H9 (cell line): ENCODE data around the gene ROR1. TPM values are rescaled to one million over a fixed set of nuclear protein-coding genes. Genes with fewer than 3 reads are reported as not detected.
A peak's percentile ranks its signal among the peaks of the same experiment; 100 is the strongest.

Experiments used
- DNase-seq: peaks from one replicate; pipeline ENCODE4 v3.0.0-alpha.2; 2017
- H2AFZ ChIP-seq: one replicate; pipeline ENCODE4 v1.6.1; 2013; ENCODE audit warnings: mild to moderate bottlenecking, low read length, control low read depth, moderate library complexity
- H2AK5ac ChIP-seq: 2 replicates; pipeline ENCODE4 v1.6.1; 2013; ENCODE audit warnings: low read length, control low read depth, mixed read lengths; ENCODE audit not compliant: insufficient read length
- H2BK120ac ChIP-seq: one replicate; pipeline ENCODE4 v1.6.1; 2013; ENCODE audit warnings: low read depth, mild to moderate bottlenecking, low read length, control low read depth, inconsistent platforms; ENCODE audit not compliant: poor library complexity, severe bottlenecking
- H2BK12ac ChIP-seq: 2 replicates; pipeline ENCODE4 v1.6.1; 2013; ENCODE audit warnings: low read length, control low read depth, mixed read lengths, low read depth; ENCODE audit not compliant: insufficient read length
- H2BK15ac ChIP-seq: 2 replicates; pipeline ENCODE4 v1.6.1; 2013; ENCODE audit warnings: low read depth, low read length, control low read depth
- H2BK20ac ChIP-seq: one replicate; pipeline ENCODE4 v1.6.1; 2013; ENCODE audit warnings: low read depth, mild to moderate bottlenecking, low read length, control low read depth, inconsistent platforms; ENCODE audit not compliant: poor library complexity, severe bottlenecking
- H2BK5ac ChIP-seq: 2 replicates; pipeline ENCODE4 v1.6.1; 2013; ENCODE audit warnings: low read length, control low read depth, mixed read lengths; ENCODE audit not compliant: insufficient read length
- H3K14ac ChIP-seq: 2 replicates; pipeline ENCODE4 v1.6.1; 2013; ENCODE audit warnings: low read length, control low read depth; ENCODE audit not compliant: insufficient read depth
- H3K18ac ChIP-seq: 2 replicates; pipeline ENCODE4 v1.6.1; 2013; ENCODE audit warnings: low read depth, mild to moderate bottlenecking, mixed read lengths, low read length, control low read depth; ENCODE audit not compliant: insufficient read length
- H3K23ac ChIP-seq: 2 replicates; pipeline ENCODE4 v1.6.1; 2013; ENCODE audit warnings: low read length, control low read depth, mixed read lengths, low read depth; ENCODE audit not compliant: insufficient read length
- H3K23me2 ChIP-seq: 2 replicates; pipeline ENCODE4 v1.6.1; 2013; ENCODE audit warnings: low read depth, mild to moderate bottlenecking, mixed read lengths, low read length, control low read depth; ENCODE audit not compliant: insufficient read length, poor library complexity, severe bottlenecking
- H3K27ac ChIP-seq: 2 replicates; pipeline ENCODE4 v1.5.1; 2013; ENCODE audit warnings: low read length, control low read depth, mixed read lengths, low read depth; ENCODE audit not compliant: insufficient read length
- H3K27me3 ChIP-seq: 2 replicates; pipeline ENCODE4 v1.6.1; 2013; ENCODE audit warnings: low read length, control low read depth, inconsistent platforms; ENCODE audit not compliant: insufficient read depth
- H3K4ac ChIP-seq: 2 replicates; pipeline ENCODE4 v1.6.1; 2013; ENCODE audit warnings: low read depth, mild to moderate bottlenecking, control low read depth, inconsistent platforms, low read length, moderate library complexity
- H3K4me1 ChIP-seq: 2 replicates; pipeline ENCODE4 v1.6.1; 2013; ENCODE audit warnings: low read length, control low read depth, inconsistent platforms; ENCODE audit not compliant: insufficient read depth
- H3K4me2 ChIP-seq: 2 replicates; pipeline ENCODE4 v1.6.1; 2013; ENCODE audit warnings: low read length, control low read depth, mixed read lengths; ENCODE audit not compliant: insufficient read length, insufficient read depth
- H3K56ac ChIP-seq: 2 replicates; pipeline ENCODE4 v1.6.1; 2013; ENCODE audit warnings: low read depth, mild to moderate bottlenecking, mixed read lengths, low read length, control low read depth; ENCODE audit not compliant: insufficient read length
- H3K79me1 ChIP-seq: 2 replicates; pipeline ENCODE4 v1.6.1; 2013; ENCODE audit warnings: low read depth, mild to moderate bottlenecking, moderate library complexity, low read length, control low read depth, inconsistent platforms; ENCODE audit not compliant: insufficient read depth, poor library complexity, severe bottlenecking
- H3K79me2 ChIP-seq: 2 replicates; pipeline ENCODE4 v1.6.1; 2013; ENCODE audit warnings: low read length, control low read depth, inconsistent platforms; ENCODE audit not compliant: insufficient read depth
- H3K9ac ChIP-seq: 2 replicates; pipeline ENCODE4 v1.6.1; 2013; ENCODE audit warnings: low read length, control low read depth, mixed read lengths; ENCODE audit not compliant: insufficient read length; ENCODE audit errors: extremely low read depth
- H3K9me3 ChIP-seq: one replicate; pipeline ENCODE4 v1.6.1; 2013; ENCODE audit warnings: low read depth, low read length, inconsistent platforms; ENCODE audit not compliant: control insufficient read depth
- H3T11ph ChIP-seq: one replicate; pipeline ENCODE4 v1.6.1; 2013; ENCODE audit warnings: mild to moderate bottlenecking, low read length, control low read depth, inconsistent platforms
- H4K20me1 ChIP-seq: one replicate; pipeline ENCODE4 v1.6.1; 2013; ENCODE audit not compliant: control insufficient read depth, insufficient read length, insufficient read depth
- H4K5ac ChIP-seq: 2 replicates; pipeline ENCODE4 v1.6.1; 2013; ENCODE audit warnings: low read depth, mild to moderate bottlenecking, mixed read lengths, low read length, control low read depth; ENCODE audit not compliant: insufficient read length
- H4K8ac ChIP-seq: replicated peaks from 2 replicates; pipeline ENCODE4 v1.6.1; 2013; ENCODE audit warnings: low read length, control low read depth, mixed read lengths, low read depth; ENCODE audit not compliant: insufficient read length
- H4K91ac ChIP-seq: 2 replicates; pipeline ENCODE4 v1.6.1; 2013; ENCODE audit warnings: low read depth, mild to moderate bottlenecking, moderate library complexity, mixed read lengths, low read length, control low read depth; ENCODE audit not compliant: insufficient read length
- H3K27ac Mint-ChIP-seq, 3 experiments: 2 replicates in 2 of 3; 3 replicates in 1 of 3; pipeline ENCODE4 v1.8.0; 2020 to 2021; ENCODE audit warnings: mixed read lengths in 3 of 3, mild to moderate bottlenecking in 1 of 3, moderate library complexity in 1 of 3
- H3K27me3 Mint-ChIP-seq: 2 replicates; pipeline ENCODE4 v1.8.0; 2021; ENCODE audit warnings: low read depth, mild to moderate bottlenecking, moderate library complexity, mixed read lengths
- H3K36me3 Mint-ChIP-seq, 3 experiments: 2 replicates in 2 of 3; 3 replicates in 1 of 3; pipeline ENCODE4 v1.8.0; 2020 to 2021; ENCODE audit warnings: low read depth in 3 of 3, mixed read lengths in 3 of 3; ENCODE audit not compliant: insufficient read depth in 1 of 3
- H3K4me1 Mint-ChIP-seq, 2 experiments: 2 replicates each; pipeline ENCODE4 v1.8.0; 2020; ENCODE audit warnings: mixed read lengths in 2 of 2
- H3K4me3 Mint-ChIP-seq, 2 experiments: 2 replicates in 1 of 2; 3 replicates in 1 of 2; pipeline ENCODE4 v1.8.0; 2020 to 2021; ENCODE audit warnings: mild to moderate bottlenecking in 2 of 2, mixed read lengths in 2 of 2, moderate library complexity in 1 of 2
- H3K9me3 Mint-ChIP-seq, 2 experiments: 2 replicates in 1 of 2; 3 replicates in 1 of 2; pipeline ENCODE4 v1.8.0; 2020; ENCODE audit warnings: mild to moderate bottlenecking in 2 of 2, mixed read lengths in 2 of 2, moderate library complexity in 1 of 2
- CTCF ChIP-seq: fragments of 200-600 bp; sonication (generic); conservative IDR thresholded peaks from 3 replicates; pipeline ENCODE4 v1.8.0; 2021; ENCODE audit warnings: antibody characterized with exemption, mild to moderate bottlenecking
- WGBS: extraction: QIAGEN DNeasy Blood & Tissue Kit; methylation state at CpG from one replicate; pipeline ENCODE4 v1.1.7; 2013; ENCODE audit warnings: missing lambda C conversion rate, low lambda C conversion rate, mixed read lengths; ENCODE audit not compliant: insufficient read length; ENCODE audit errors: extremely low coverage; 5-methylcytosine and 5-hydroxymethylcytosine counted together
- total RNA-seq: library from RNA; stranded (reverse); gene quantifications from 2 replicates; pipeline ENCODE4 v1.2.1, GENCODE V29; 2021

Gene ROR1
- total RNA-seq, 1 experiment from 2014 or later, result 75.9 TPM

GRCh38 chr1:64116537-64116936 lies 342.7 kb downstream of the ROR1 start:
- Histone ChIP-seq H4K91ac (no peak overlapping the region), H3K23me2 (no peaks in the 10 kb centered on the region), H2BK120ac (no peak overlapping the region), H3K27ac (no peak overlapping the region), H3K56ac (no peak overlapping the region), H3T11ph (no peak overlapping the region), H3K4me1 (peaks cover 7% of the 10 kb centered on the region; the same call in 1 of the 2 replicates), H4K20me1 (no peaks in the 10 kb centered on the region), H3K79me1 (no peaks in the 10 kb centered on the region), H4K8ac (no peak overlapping the region), H3K14ac (no peak overlapping the region), H3K23ac (no peak overlapping the region), H3K9ac (no peak overlapping the region), H2AFZ (no peak overlapping the region), H2BK5ac (no peak overlapping the region), H3K18ac (no peak overlapping the region), H2BK12ac (no peak overlapping the region), H4K5ac (no peak overlapping the region), H2AK5ac (no peak overlapping the region), H3K9me3 (no peaks in the 10 kb centered on the region), H2BK15ac (no peak overlapping the region), H3K27me3 (no peaks in the 10 kb centered on the region), H2BK20ac (no peak overlapping the region), H3K4me2 (no peak overlapping the region), H3K4ac (no peak overlapping the region), H3K79me2 (0 out of 2 replicates have a peak, but pooled peaks cover 2% of the 10 kb centered on the region)
- Mint-ChIP-seq H3K27me3 (no peaks in the 10 kb centered on the region), H3K4me3 (no peak overlapping the region), H3K27ac (0 out of 7 replicates have a peak overlapping the region, but pooled peaks of 1 of the 3 experiments have one; percentile 62), H3K4me1 (peaks cover 18 to 20% of the 10 kb centered on the region in 2 experiments), H3K36me3 (no peaks in the 10 kb centered on the region; a peak in 1 of 7 replicates), H3K9me3 (no peaks in the 10 kb centered on the region)
- TF ChIP-seq CTCF, result no peak
- WGBS, result no CpG with 5 or more reads among the region's 5 CpGs
- DNase-seq, result no peak
